Astrocyte (in vitro differentiated cells and primary cell): ENCODE data around the gene HEATR5A. TPM values are rescaled to one million over a fixed set of nuclear protein-coding genes. Genes with fewer than 3 reads are reported as not detected.
"Not testable (repeated sequence)": the region's sequence is repeated elsewhere in the genome, so short reads cannot be mapped to it uniquely, and the experiment has no call there.

Source experiments
- DNase-seq: peaks from one replicate; pipeline ENCODE4 v3.0.0-alpha.2; 2010; ENCODE audit warnings: low read depth
- FAIRE-seq: peaks from 2 replicates; lab custom pipeline; 2011; peaks lifted over from hg19 to GRCh38; lab: Jason Lieb, UNC
- H2AFZ ChIP-seq: 2 replicates; pipeline ENCODE4 v1.6.0; 2012; ENCODE audit warnings: low read depth, low read length, inconsistent platforms
- H3K27ac ChIP-seq: 2 replicates; pipeline ENCODE4 v1.5.1; 2011; ENCODE audit warnings: low read depth, low read length, inconsistent platforms
- H3K27me3 ChIP-seq: 2 replicates; pipeline ENCODE4 v1.6.0; 2011; ENCODE audit warnings: low read length, inconsistent platforms; ENCODE audit not compliant: insufficient read depth
- H3K36me3 ChIP-seq: 2 replicates; pipeline ENCODE4 v1.5.1; 2011; ENCODE audit warnings: low read length, inconsistent platforms; ENCODE audit not compliant: insufficient read depth
- H3K4me1 ChIP-seq: 2 replicates; pipeline ENCODE4 v1.5.1; 2011; ENCODE audit warnings: low read length, inconsistent platforms; ENCODE audit not compliant: insufficient read depth
- H3K4me2 ChIP-seq: 2 replicates; pipeline ENCODE4 v1.6.0; 2012; ENCODE audit warnings: low read length, inconsistent platforms
- H3K4me3 ChIP-seq: 2 replicates; pipeline ENCODE4 v1.5.1; 2011; ENCODE audit warnings: low read depth, mild to moderate bottlenecking, low read length, inconsistent platforms; ENCODE audit not compliant: insufficient read depth
- H3K79me2 ChIP-seq: 2 replicates; pipeline ENCODE4 v1.6.0; 2012; ENCODE audit warnings: mild to moderate bottlenecking, low read length, inconsistent platforms; ENCODE audit not compliant: insufficient read depth
- H3K9ac ChIP-seq: 2 replicates; pipeline ENCODE4 v1.6.0; 2012; ENCODE audit warnings: mild to moderate bottlenecking, low read length, inconsistent platforms
- H3K9me3 ChIP-seq: 2 replicates; pipeline ENCODE4 v1.5.1; 2012; ENCODE audit warnings: low read depth, mild to moderate bottlenecking, low read length, inconsistent platforms; ENCODE audit not compliant: insufficient read depth
- H4K20me1 ChIP-seq: 2 replicates; pipeline ENCODE4 v1.6.0; 2012; ENCODE audit warnings: low read length, inconsistent platforms; ENCODE audit not compliant: insufficient read depth
- H3K27ac Mint-ChIP-seq: one replicate; pipeline ENCODE4 v1.8.0; 2021; ENCODE audit warnings: mild to moderate bottlenecking, mixed read lengths; ENCODE audit not compliant: unreplicated experiment
- H3K27me3 Mint-ChIP-seq: one replicate; pipeline ENCODE4 v1.8.0; 2021; ENCODE audit warnings: low read depth, mixed read lengths; ENCODE audit not compliant: unreplicated experiment
- H3K36me3 Mint-ChIP-seq: one replicate; pipeline ENCODE4 v1.8.0; 2021; ENCODE audit warnings: low read depth, mixed read lengths; ENCODE audit not compliant: unreplicated experiment
- H3K4me1 Mint-ChIP-seq: one replicate; pipeline ENCODE4 v1.8.0; 2021; ENCODE audit warnings: low read depth, mixed read lengths; ENCODE audit not compliant: unreplicated experiment
- H3K4me3 Mint-ChIP-seq: one replicate; pipeline ENCODE4 v1.8.0; 2021; ENCODE audit warnings: mild to moderate bottlenecking, moderate library complexity, mixed read lengths; ENCODE audit not compliant: unreplicated experiment
- H3K9me3 Mint-ChIP-seq: one replicate; pipeline ENCODE4 v1.8.0; 2021; ENCODE audit warnings: mild to moderate bottlenecking, mixed read lengths; ENCODE audit not compliant: unreplicated experiment
- CTCF ChIP-seq: IDR thresholded peaks from 2 replicates; pipeline ENCODE4 v1.5.1; 2011; ENCODE audit warnings: low read depth, mild to moderate bottlenecking, inconsistent platforms, low read length, moderate library complexity; ENCODE audit not compliant: insufficient read depth
- EZH2 ChIP-seq: IDR thresholded peaks from 2 replicates; pipeline ENCODE4 v1.6.1; 2012; ENCODE audit warnings: mild to moderate bottlenecking, low read length, inconsistent platforms; ENCODE audit not compliant: insufficient read depth
- total RNA-seq: library from RNA; stranded (reverse); gene quantifications from 2 replicates; pipeline ENCODE4 v1.2.1, GENCODE V29; 2021

Gene HEATR5A
- total RNA-seq, 1 donor from 2014 or later: 50.7 TPM

- no peak for DNase-seq
- H3K27me3 ChIP-seq: no peaks in the 10 kb centered on the region
- no peaks in the 10 kb centered on the region for H3K9me3 ChIP-seq
- H3K4me3 ChIP-seq: no peak overlapping the region
- H3K4me1 Mint-ChIP-seq: no peaks in the 10 kb centered on the region
- H2AFZ ChIP-seq: no peak overlapping the region
- H3K27me3 Mint-ChIP-seq: peaks cover 9% of the 10 kb centered on the region
- H4K20me1 ChIP-seq: no peaks in the 10 kb centered on the region
- H3K36me3 Mint-ChIP-seq: no peaks in the 10 kb centered on the region
- no peak overlapping the region for H3K27ac ChIP-seq
- FAIRE-seq: no peak
- H3K36me3 ChIP-seq: no peaks in the 10 kb centered on the region
- no peaks in the 10 kb centered on the region for H3K79me2 ChIP-seq
- no peak overlapping the region for H3K27ac Mint-ChIP-seq
- no peak overlapping the region for H3K9ac ChIP-seq
- H3K4me3 Mint-ChIP-seq: no peak overlapping the region
- no peak overlapping the region for H3K4me2 ChIP-seq
- no peak for TF ChIP-seq CTCF
- no peak for TF ChIP-seq EZH2
- no peaks in the 10 kb centered on the region for H3K4me1 ChIP-seq
- peaks cover 4% of the 10 kb centered on the region for H3K9me3 Mint-ChIP-seq
These were observed 169.1 kb downstream of the HEATR5A start for GRCh38 chr14:31251028-31251958.

GRCh38 chr14:31244626-31245025 is 175.7 kb downstream of the HEATR5A start:
- no peak overlapping the region for H3K4me3 ChIP-seq
- H3K27me3 ChIP-seq: no peaks in the 10 kb centered on the region
- Mint-ChIP-seq H3K27ac (no peak overlapping the region), H3K27me3 (peaks cover 14% of the 10 kb centered on the region), H3K36me3 (no peaks in the 10 kb centered on the region), H3K4me1 (peaks cover 1% of the 10 kb centered on the region), H3K9me3 (peaks cover 4% of the 10 kb centered on the region), H3K4me3 (no peak overlapping the region)
- H2AFZ ChIP-seq: no peak overlapping the region
- DNase-seq (no peak), FAIRE-seq (no peak)
- no peak for TF ChIP-seq CTCF
- no peak for TF ChIP-seq EZH2
- no peaks in the 10 kb centered on the region for H3K36me3 ChIP-seq
- no peaks in the 10 kb centered on the region for H3K9me3 ChIP-seq
- no peaks in the 10 kb centered on the region for H3K4me1 ChIP-seq
- H3K27ac ChIP-seq: no peak overlapping the region
- no peak overlapping the region for H3K9ac ChIP-seq
- H3K4me2 ChIP-seq: no peak overlapping the region
- no peaks in the 10 kb centered on the region for H3K79me2 ChIP-seq
- no peaks in the 10 kb centered on the region for H4K20me1 ChIP-seq

- Histone ChIP-seq H3K4me2 (no peak overlapping the region), H4K20me1 (no peaks in the 10 kb centered on the region), H3K36me3 (no peaks in the 10 kb centered on the region), H3K9me3 (no peaks in the 10 kb centered on the region), H3K9ac (no peak overlapping the region), H3K4me1 (no peaks in the 10 kb centered on the region), H3K4me3 (no peak overlapping the region), H3K27ac (no peak overlapping the region), H3K27me3 (no peaks in the 10 kb centered on the region), H3K79me2 (no peaks in the 10 kb centered on the region), H2AFZ (no peak overlapping the region)
- peaks cover 1% of the 10 kb centered on the region for H3K4me1 Mint-ChIP-seq
- no peak for FAIRE-seq
- no peak overlapping the region for H3K4me3 Mint-ChIP-seq
- H3K9me3 Mint-ChIP-seq: peaks cover 4% of the 10 kb centered on the region
- no peak overlapping the region for H3K27ac Mint-ChIP-seq
- no peak for DNase-seq
- H3K27me3 Mint-ChIP-seq: peaks cover 14% of the 10 kb centered on the region
- TF ChIP-seq EZH2 (no peak), CTCF (no peak)
- H3K36me3 Mint-ChIP-seq: no peaks in the 10 kb centered on the region
These were observed 176.5 kb downstream of the HEATR5A start for GRCh38 chr14:31243860-31244259.

GRCh38 chr14:31242161-31242940 is 178.0 kb downstream of the HEATR5A start:
- H3K36me3 Mint-ChIP-seq, H3K9me3 Mint-ChIP-seq, H3K4me1 Mint-ChIP-seq, H3K27ac Mint-ChIP-seq, H3K9me3 ChIP-seq, H2AFZ ChIP-seq, H3K4me3 ChIP-seq, H3K27ac ChIP-seq, H3K9ac ChIP-seq, FAIRE-seq, H3K27me3 ChIP-seq, H3K36me3 ChIP-seq, H4K20me1 ChIP-seq, H3K4me3 Mint-ChIP-seq, H3K4me1 ChIP-seq, H3K79me2 ChIP-seq: not testable (repeated sequence)
- H3K4me2 ChIP-seq: peak overlapping the region; percentile 3
- DNase-seq: peak; percentile 65
- H3K27me3 Mint-ChIP-seq: peaks cover 14% of the 10 kb centered on the region
